Mesothelial cell of epicardium (in vitro differentiated cells): Measurements from ENCODE around the gene RASGRF2. TPM values are rescaled to one million over a fixed set of nuclear protein-coding genes. Genes with fewer than 3 reads are reported as not detected.

Source experiments
- DNase-seq, 2 experiments: peaks; one replicate each; pipeline ENCODE4 v3.0.0; 2021; ENCODE audit warnings: low spot score in 2 of 2; ENCODE audit not compliant: unreplicated experiment in 2 of 2
- H3K27ac Mint-ChIP-seq: 2 replicates; pipeline ENCODE4 v1.8.0; 2021; ENCODE audit warnings: mixed read lengths
- H3K27me3 Mint-ChIP-seq: 2 replicates; pipeline ENCODE4 v1.8.0; 2021; ENCODE audit warnings: low read depth, mixed read lengths
- H3K36me3 Mint-ChIP-seq: 2 replicates; pipeline ENCODE4 v1.8.0; 2021; ENCODE audit warnings: mixed read lengths
- H3K4me1 Mint-ChIP-seq: 2 replicates; pipeline ENCODE4 v1.8.0; 2021; ENCODE audit warnings: mixed read lengths
- H3K4me3 Mint-ChIP-seq: 2 replicates; pipeline ENCODE4 v1.8.0; 2021; ENCODE audit warnings: mild to moderate bottlenecking, moderate library complexity, mixed read lengths
- H3K9me3 Mint-ChIP-seq: 2 replicates; pipeline ENCODE4 v1.8.0; 2021; ENCODE audit warnings: mixed read lengths
- CTCF ChIP-seq: fragments of 200-600 bp; sonication (generic); IDR thresholded peaks from one replicate; pipeline ENCODE4 v1.5.0; 2021; ENCODE audit warnings: antibody characterized with exemption; ENCODE audit not compliant: unreplicated experiment
- total RNA-seq: library from RNA; stranded (reverse); gene quantifications from 3 replicates; pipeline ENCODE4 v1.2.1, GENCODE V29; 2021

The RASGRF2 gene
- total RNA-seq, 1 donor from 2014 or later, result 5.7 TPM

GRCh38 chr5:81154725-81155124 lies 194.6 kb downstream of the RASGRF2 start:
- peaks cover 20% of the 10 kb centered on the region for H3K36me3 Mint-ChIP-seq
- H3K9me3 Mint-ChIP-seq, result peaks cover 39% of the 10 kb centered on the region
- TF ChIP-seq CTCF, result no peak
- no peaks in the 10 kb centered on the region for H3K27me3 Mint-ChIP-seq
- no peak overlapping the region for H3K4me3 Mint-ChIP-seq
- DNase-seq, result no peak
- H3K27ac Mint-ChIP-seq, result no peak overlapping the region
- peaks cover 12% of the 10 kb centered on the region for H3K4me1 Mint-ChIP-seq

GRCh38 chr5:81156732-81157131 lies 196.6 kb downstream of the RASGRF2 start:
- H3K36me3 Mint-ChIP-seq, result peaks cover 20% of the 10 kb centered on the region
- TF ChIP-seq CTCF, result no peak
- H3K4me3 Mint-ChIP-seq, result no peak overlapping the region
- peaks cover 39% of the 10 kb centered on the region for H3K9me3 Mint-ChIP-seq
- no peaks in the 10 kb centered on the region for H3K27me3 Mint-ChIP-seq
- H3K27ac Mint-ChIP-seq, result no peak overlapping the region
- H3K4me1 Mint-ChIP-seq, result peaks cover 9% of the 10 kb centered on the region
- DNase-seq, result no peak

GRCh38 chr5:81161012-81161601 lies 200.9 kb downstream of the RASGRF2 start:
- no peak overlapping the region for H3K4me3 Mint-ChIP-seq
- no peaks in the 10 kb centered on the region for H3K27me3 Mint-ChIP-seq
- H3K27ac Mint-ChIP-seq, result no peak overlapping the region
- H3K9me3 Mint-ChIP-seq, result peaks cover 9% of the 10 kb centered on the region
- peaks cover 9% of the 10 kb centered on the region for H3K4me1 Mint-ChIP-seq
- no peak for TF ChIP-seq CTCF
- DNase-seq, result no peak
- peaks cover 3% of the 10 kb centered on the region for H3K36me3 Mint-ChIP-seq

- Mint-ChIP-seq H3K27me3 (no peaks in the 10 kb centered on the region), H3K9me3 (peaks cover 1% of the 10 kb centered on the region), H3K27ac (no peak overlapping the region), H3K36me3 (no peaks in the 10 kb centered on the region), H3K4me3 (no peak overlapping the region), H3K4me1 (peaks cover 15% of the 10 kb centered on the region)
- DNase-seq, result no peak
- no peak for TF ChIP-seq CTCF
Measured at GRCh38 chr5:81162501-81162900, 202.3 kb downstream of the RASGRF2 start.

- Mint-ChIP-seq H3K4me1 (peaks cover 21% of the 10 kb centered on the region), H3K36me3 (no peaks in the 10 kb centered on the region), H3K4me3 (no peak overlapping the region), H3K9me3 (no peaks in the 10 kb centered on the region), H3K27me3 (no peaks in the 10 kb centered on the region), H3K27ac (no peak overlapping the region)
- no peak for TF ChIP-seq CTCF
- DNase-seq, result no peak
Measured at GRCh38 chr5:81163651-81164050, 203.5 kb downstream of the RASGRF2 start.

GRCh38 chr5:81164476-81164875 lies 204.3 kb downstream of the RASGRF2 start:
- DNase-seq, result no peak
- TF ChIP-seq CTCF, result no peak
- H3K9me3 Mint-ChIP-seq, result no peaks in the 10 kb centered on the region
- H3K27me3 Mint-ChIP-seq, result no peaks in the 10 kb centered on the region
- H3K27ac Mint-ChIP-seq, result no peak overlapping the region
- H3K4me3 Mint-ChIP-seq, result no peak overlapping the region
- H3K4me1 Mint-ChIP-seq, result peaks cover 17% of the 10 kb centered on the region
- no peaks in the 10 kb centered on the region for H3K36me3 Mint-ChIP-seq
